MCF 10A (cell line): Measurements from ENCODE around the gene BBC3. TPM values are rescaled to one million over a fixed set of nuclear protein-coding genes. Genes with fewer than 3 reads are reported as not detected.

Source experiments
- BruUV-seq: library from RNA; stranded (reverse); fragments of 400-500 nt; replicated peaks from 2 replicates; lab custom pipeline; 2021; lab: Mats Ljungman, UMichigan
- CTCF ChIA-PET: fragments of 300-600 bp; sonication (Branson Sonifier 250); formaldehyde crosslinking; extraction: SDS; loops from one replicate; lab custom pipeline; 2021; ENCODE audit warnings: antibody characterized with exemption, inconsistent platforms; lab: Yijun Ruan, JAX
- POLR2A ChIA-PET: fragments of 300-600, 350-650 bp; sonication (Branson Sonifier 250); formaldehyde crosslinking; extraction: SDS; loops from one replicate; lab custom pipeline; 2020; ENCODE audit warnings: antibody characterized with exemption, inconsistent platforms; lab: Yijun Ruan, JAX
- DNase-seq: peaks from one replicate; pipeline ENCODE4 v3.0.0-alpha.2; 2018; ENCODE audit not compliant: unreplicated experiment
- H3K27ac Mint-ChIP-seq: one replicate; pipeline ENCODE4 v1.8.0; 2022; ENCODE audit warnings: mild to moderate bottlenecking, low read depth, mixed read lengths; ENCODE audit not compliant: unreplicated experiment
- H3K27me3 Mint-ChIP-seq: one replicate; pipeline ENCODE4 v1.8.0; 2022; ENCODE audit warnings: mixed read lengths; ENCODE audit not compliant: insufficient read depth, unreplicated experiment
- H3K36me3 Mint-ChIP-seq: one replicate; pipeline ENCODE4 v1.8.0; 2022; ENCODE audit warnings: mild to moderate bottlenecking, moderate library complexity, mixed read lengths; ENCODE audit not compliant: insufficient read depth, unreplicated experiment
- H3K4me1 Mint-ChIP-seq: one replicate; pipeline ENCODE4 v1.8.0; 2022; ENCODE audit warnings: mixed read lengths; ENCODE audit not compliant: insufficient read depth, unreplicated experiment
- H3K4me3 Mint-ChIP-seq: one replicate; pipeline ENCODE4 v1.8.0; 2022; ENCODE audit warnings: mild to moderate bottlenecking, moderate library complexity, mixed read lengths; ENCODE audit not compliant: unreplicated experiment
- H3K9me3 Mint-ChIP-seq: one replicate; pipeline ENCODE4 v1.8.0; 2022; ENCODE audit warnings: mixed read lengths; ENCODE audit not compliant: unreplicated experiment
- CTCF ChIP-seq: fragments of 200-600 bp; IDR thresholded peaks from one replicate; pipeline ENCODE4 v1.8.0; 2022; ENCODE audit warnings: antibody characterized with exemption, mild to moderate bottlenecking; ENCODE audit not compliant: unreplicated experiment
- intact Hi-C: fragments of 100-400 bp; cut with micrococcal nuclease; formaldehyde crosslinking; loops from 2 replicates; pipeline ENCODE4 v1.14.1; 2022
- total RNA-seq: library from RNA; stranded (reverse); gene quantifications from 2 replicates; pipeline ENCODE4 v1.2.3, GENCODE V29; 2022

The BBC3 gene
- total RNA-seq, 1 experiment from 2014 or later = 19.6 TPM

GRCh38 chr19:47187797-47188196 lies 43.2 kb downstream of the BBC3 start:
- Mint-ChIP-seq H3K27ac (no peak overlapping the region), H3K27me3 (no peaks in the 10 kb centered on the region), H3K4me1 (peaks cover 6% of the 10 kb centered on the region), H3K9me3 (no peaks in the 10 kb centered on the region), H3K36me3 (peaks cover 52% of the 10 kb centered on the region), H3K4me3 (no peak overlapping the region)
- no peak for TF ChIP-seq CTCF
- DNase-seq = no peak
- intact Hi-C loops = no loop called here
- CTCF ChIA-PET = interaction anchor here (0.9 to 1.4 kb wide), 2 partner anchors 10 to 22 kb away, joined by 3 to 4 read pairs; no protein-coding TSS in a partner anchor
- POLR2A ChIA-PET = no interaction called here
- BruUV-seq = no TSS peak

GRCh38 chr19:47187335-47187655 lies 43.7 kb downstream of the BBC3 start:
- POLR2A ChIA-PET = no interaction called here
- TF ChIP-seq CTCF = no peak
- H3K27me3 Mint-ChIP-seq = no peaks in the 10 kb centered on the region
- CTCF ChIA-PET = interaction anchor here (0.6 to 1.4 kb wide), 2 partner anchors 10 to 37 kb away, joined by 3 to 4 read pairs; no protein-coding TSS in a partner anchor
- peaks cover 6% of the 10 kb centered on the region for H3K4me1 Mint-ChIP-seq
- no peak for DNase-seq
- H3K4me3 Mint-ChIP-seq = no peak overlapping the region
- H3K9me3 Mint-ChIP-seq = no peaks in the 10 kb centered on the region
- BruUV-seq = no TSS peak
- no peak overlapping the region for H3K27ac Mint-ChIP-seq
- H3K36me3 Mint-ChIP-seq = peaks cover 55% of the 10 kb centered on the region
- intact Hi-C loops = no loop called here

- Mint-ChIP-seq H3K4me3 (no peak overlapping the region), H3K27ac (no peak overlapping the region), H3K27me3 (no peaks in the 10 kb centered on the region), H3K36me3 (peaks cover 59% of the 10 kb centered on the region), H3K4me1 (peaks cover 6% of the 10 kb centered on the region), H3K9me3 (no peaks in the 10 kb centered on the region)
- no peak for TF ChIP-seq CTCF
- no peak for DNase-seq
- intact Hi-C loops = no loop called here
- POLR2A ChIA-PET = no interaction called here
- no TSS peak for BruUV-seq
- CTCF ChIA-PET = interaction anchor here (0.5 to 1.4 kb wide), 6 partner anchors 9 to 525 kb away, joined by 3 to 4 read pairs (median 4); no protein-coding TSS in a partner anchor
Measured at GRCh38 chr19:47186446-47187334, 44.3 kb downstream of the BBC3 start.

- intact Hi-C loops = no loop called here
- POLR2A ChIA-PET = interaction anchor here (0.6 to 1.0 kb wide), 3 partner anchors 27 to 1415 kb away, joined by 3 read pairs; no protein-coding TSS in a partner anchor
- no peak overlapping the region for H3K27ac Mint-ChIP-seq
- H3K27me3 Mint-ChIP-seq = no peaks in the 10 kb centered on the region
- no peaks in the 10 kb centered on the region for H3K9me3 Mint-ChIP-seq
- no peak for TF ChIP-seq CTCF
- H3K4me3 Mint-ChIP-seq = no peak overlapping the region
- CTCF ChIA-PET = interaction anchor here (0.6 kb wide), 1 partner anchor 173 kb away, joined by 3 read pairs; no protein-coding TSS in a partner anchor
- peaks cover 60% of the 10 kb centered on the region for H3K36me3 Mint-ChIP-seq
- H3K4me1 Mint-ChIP-seq = no peaks in the 10 kb centered on the region
- DNase-seq = no peak
- no TSS peak for BruUV-seq
Measured at GRCh38 chr19:47183601-47184000, 47.4 kb downstream of the BBC3 start.
